OCI-M1 (cell line): ENCODE results near the gene NRXN2.

Experiments used
- DNase-seq: peaks from one replicate; lab custom pipeline; 2025; lab: John Stamatoyannopoulos, UW

Gene NRXN2

DNA sequence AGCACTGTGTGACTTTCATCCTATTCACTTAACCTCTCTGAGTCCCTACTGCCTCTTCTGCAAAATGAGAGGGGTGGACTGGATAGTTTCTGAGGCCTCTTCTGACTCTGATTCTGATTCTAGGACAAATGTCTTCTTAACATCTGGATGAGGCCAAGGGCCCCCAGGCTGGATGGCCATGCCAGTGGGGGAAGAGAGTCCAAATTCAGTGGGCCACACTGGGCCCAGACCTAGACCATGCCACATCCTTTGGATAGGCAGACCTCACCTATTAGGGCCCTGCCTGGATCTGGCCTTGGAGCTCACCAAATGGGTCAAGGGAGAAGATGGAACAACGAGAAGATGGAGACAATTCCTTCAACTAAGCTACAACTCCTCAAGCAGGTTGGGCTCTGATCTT, 24.6 kb downstream of the NRXN2 start:
- DNase-seq: no peak

- no peak for DNase-seq
Observed at GRCh38 chr11:64697663-64698375, 25.2 kb downstream of the NRXN2 start.

DNA sequence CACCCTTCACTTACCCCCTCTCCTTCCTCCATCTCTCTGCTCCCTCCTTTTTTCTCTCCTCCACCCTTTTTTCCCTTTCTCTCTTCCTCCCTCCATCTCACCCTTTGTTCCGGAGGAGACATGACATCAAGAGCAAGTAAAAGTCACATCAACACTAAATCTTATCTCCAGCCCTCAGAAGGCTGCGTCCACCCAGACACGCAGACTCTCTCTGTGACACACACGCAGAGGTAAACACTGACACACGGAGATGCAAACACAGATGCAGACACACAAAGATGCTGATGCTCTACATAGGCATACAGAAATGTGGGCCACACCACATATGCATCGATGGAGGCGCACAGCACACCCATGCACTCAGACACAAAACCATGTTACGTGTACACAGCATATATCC, 27.0 kb downstream of the NRXN2 start:
- no peak for DNase-seq

DNA sequence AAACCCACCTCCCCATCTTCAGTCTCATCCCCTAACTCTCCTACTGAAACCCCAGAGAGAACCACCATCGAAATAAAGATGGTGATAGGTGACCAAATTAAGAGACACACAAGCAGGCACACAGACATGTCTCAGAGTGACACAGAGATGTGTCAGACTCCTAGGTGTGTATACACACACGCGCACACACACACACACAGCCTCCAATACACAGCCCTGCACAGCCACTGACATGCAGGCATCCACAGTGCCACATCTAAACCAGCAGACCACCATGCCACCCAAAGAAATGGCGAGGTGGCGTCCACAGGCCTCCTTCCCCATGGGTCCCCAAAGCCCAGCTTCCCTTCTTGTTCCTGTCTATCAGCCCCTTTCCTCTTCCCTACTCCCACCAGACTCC, 27.4 kb downstream of the NRXN2 start:
- DNase-seq: no peak

DNA sequence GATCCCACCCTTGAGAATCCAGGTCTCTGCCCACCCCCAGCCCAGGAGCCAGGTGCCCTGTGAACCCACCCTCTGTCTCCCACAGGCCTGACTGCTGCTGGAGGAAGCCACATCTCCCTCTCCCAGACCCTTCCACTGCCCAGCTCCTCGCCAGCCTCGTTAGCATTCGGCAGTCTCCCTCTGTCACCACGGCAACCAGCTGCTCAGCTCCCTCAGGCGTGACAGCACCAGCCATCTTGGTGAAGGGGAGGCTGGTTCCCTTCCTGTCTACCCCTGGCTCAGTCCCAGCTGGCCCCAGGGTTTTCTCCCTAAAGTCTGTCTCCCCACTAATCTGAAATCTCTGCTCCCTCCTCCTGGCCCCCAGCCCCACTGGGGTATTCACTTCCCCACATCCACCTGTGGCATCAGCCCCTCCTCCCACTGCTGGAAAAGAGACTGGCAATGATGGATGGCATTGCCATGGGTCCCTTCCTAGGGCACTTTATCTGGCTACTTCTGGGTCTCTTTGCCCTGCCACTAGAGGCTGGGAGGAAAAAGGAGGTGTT, 28.1 kb downstream of the NRXN2 start:
- no peak for DNase-seq

DNA sequence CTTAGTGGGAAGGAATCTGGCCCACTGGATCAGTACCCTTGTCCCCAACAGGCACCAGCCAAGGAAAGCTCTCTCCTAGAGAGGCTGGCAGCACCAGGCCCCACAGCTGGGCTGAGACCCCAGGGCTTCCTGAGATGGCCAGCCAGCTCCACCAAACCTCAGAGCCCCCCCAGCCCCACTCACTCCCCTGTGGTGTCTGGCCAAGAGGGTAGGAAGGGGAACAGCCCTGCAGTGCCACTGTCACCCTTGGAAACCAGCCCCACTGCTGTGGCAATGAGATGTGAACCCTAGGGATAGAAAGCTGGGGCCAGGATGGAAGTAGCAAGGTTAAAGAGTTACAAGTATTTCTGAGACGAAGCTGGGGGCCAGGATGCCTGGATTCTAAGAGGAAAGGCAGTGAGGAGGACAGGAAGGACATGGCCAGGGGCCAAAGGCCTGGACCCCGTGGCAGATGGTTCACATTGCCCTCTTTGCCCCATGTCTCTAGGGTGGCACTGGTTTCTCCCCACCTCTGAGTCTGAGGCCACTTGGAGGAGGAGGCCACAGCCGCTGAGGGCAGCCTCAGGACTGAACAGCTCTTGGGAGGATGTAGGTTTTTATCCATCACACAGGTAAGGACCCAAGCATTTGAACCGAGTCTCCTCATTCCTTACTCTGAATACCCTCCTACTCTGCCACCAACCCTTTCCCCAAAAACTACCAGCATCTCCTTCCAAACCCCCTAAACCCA, 28.8 kb downstream of the NRXN2 start:
- no peak for DNase-seq

- no peak for DNase-seq
Observed at GRCh38 chr11:64692764-64693331, 30.1 kb downstream of the NRXN2 start.

DNA sequence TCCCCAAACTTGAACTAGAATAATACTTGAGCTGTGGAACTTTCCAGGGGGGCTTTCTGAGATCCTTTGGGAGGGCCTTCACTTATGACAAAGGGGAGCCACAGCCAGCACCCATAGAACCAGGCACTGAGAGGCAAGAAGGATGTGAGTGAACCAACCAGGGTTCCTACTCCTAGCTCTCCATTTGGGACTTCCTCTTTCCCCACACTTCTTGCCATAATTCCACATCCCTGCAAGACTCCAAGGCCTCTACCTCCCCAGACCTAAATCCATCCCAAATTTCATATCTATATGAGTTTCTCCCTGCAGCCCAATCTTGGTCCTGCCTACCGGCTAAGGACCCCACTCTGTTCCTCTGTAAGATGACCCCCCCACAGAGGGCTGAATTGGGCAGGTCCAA, 31.5 kb downstream of the NRXN2 start:
- no peak for DNase-seq

- DNase-seq: no peak
Observed at GRCh38 chr11:64690235-64690634, 32.8 kb downstream of the NRXN2 start.

DNA sequence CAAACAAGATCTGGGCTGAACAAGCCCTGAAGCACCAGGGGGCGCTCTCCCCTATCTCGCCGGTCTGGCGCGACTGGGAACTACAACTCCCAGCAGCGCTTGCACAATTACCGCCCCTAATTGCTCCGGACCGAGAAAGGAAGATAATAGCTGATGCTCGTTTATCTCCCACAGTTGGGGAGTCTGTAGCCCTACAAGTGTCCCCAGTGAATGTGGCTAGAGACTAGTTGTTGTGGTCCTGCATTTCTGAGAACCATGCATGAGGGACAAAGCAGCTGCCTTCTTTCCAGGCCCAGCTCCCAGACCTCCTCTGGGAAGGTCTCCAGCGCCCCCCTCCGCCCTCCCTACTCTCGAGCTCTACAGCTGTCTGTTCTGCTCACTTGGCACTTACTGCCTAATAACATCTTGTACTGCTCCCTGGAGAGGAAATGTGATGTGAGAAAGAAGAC, 34.4 kb downstream of the NRXN2 start:
- DNase-seq: peak; percentile 91

DNA sequence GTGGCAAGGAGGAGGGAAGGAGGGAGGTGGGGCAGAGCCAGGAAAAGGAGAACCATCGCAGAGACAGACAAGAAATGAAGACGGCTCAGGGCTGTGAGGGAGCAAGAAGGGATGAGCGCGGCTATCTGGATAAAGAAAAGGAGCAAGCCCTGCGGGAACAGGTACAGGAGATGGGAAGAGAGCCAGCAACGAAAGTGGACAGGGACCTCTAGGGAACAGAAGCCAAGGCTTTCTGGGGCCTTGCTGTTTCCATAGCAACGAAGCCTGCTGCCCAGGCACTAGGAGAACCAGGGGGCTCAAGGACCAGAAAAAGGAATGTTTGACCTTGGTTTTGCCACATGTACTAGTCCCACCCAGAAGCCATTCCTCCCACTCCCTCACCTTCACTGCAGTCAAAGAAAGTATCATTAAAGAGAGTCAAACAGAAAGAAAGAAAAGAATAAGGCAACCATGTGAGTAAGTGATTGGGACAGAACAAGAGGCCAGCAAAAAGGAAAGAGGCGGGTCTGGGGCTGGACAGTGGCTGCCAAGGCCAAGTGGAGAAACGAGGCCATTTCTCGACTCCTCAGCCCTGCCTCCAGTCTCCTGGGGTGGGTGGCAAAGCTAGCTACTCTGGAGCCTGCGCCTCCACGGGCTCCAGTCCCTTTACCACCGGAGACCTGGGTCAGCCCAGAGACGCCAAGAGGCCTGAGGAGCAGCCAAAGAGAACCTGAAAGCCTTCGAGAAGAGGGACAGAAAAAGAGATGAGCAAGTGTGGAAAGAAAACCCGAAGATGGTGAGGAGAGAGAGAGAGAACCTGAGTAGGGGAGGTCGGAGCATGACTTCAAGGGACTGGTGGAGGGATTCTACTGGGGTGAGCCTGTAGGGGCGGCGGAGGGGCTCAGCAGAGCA, 35.1 kb downstream of the NRXN2 start:
- no peak for DNase-seq

GRCh38 chr11:64687204-64687603, 35.8 kb downstream of the NRXN2 start:
- DNase-seq: no peak

GRCh38 chr11:64686466-64687170, 36.4 kb downstream of the NRXN2 start:
- no peak for DNase-seq

GRCh38 chr11:64685536-64685935, 37.5 kb downstream of the NRXN2 start:
- no peak for DNase-seq

- DNase-seq: no peak
Observed at GRCh38 chr11:64684357-64684756, 38.6 kb downstream of the NRXN2 start.

- no peak for DNase-seq
Observed at GRCh38 chr11:64681171-64681570, 41.8 kb downstream of the NRXN2 start.

- DNase-seq: no peak
Observed at GRCh38 chr11:64679846-64680245, 43.2 kb downstream of the NRXN2 start.

- DNase-seq: no peak
Observed at GRCh38 chr11:64677441-64678023, 45.5 kb downstream of the NRXN2 start.

DNA sequence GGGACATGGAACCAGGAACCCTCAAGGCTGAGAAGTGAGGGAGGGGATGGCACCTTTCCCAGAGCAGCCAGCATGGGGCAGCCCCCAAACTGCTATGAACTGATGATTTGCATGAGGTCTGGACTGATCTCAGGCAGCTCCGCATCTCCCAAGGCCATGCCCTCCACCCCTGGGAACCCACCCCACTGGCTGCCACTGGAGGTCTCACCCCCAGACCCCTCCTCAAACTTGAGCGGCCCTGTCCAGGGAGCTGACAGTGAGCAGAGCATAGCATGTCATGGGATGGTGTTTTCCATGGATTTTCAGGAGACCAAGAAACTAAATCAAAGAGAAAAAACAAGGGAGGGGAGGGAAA, 46.8 kb downstream of the NRXN2 start:
- DNase-seq: no peak

DNA sequence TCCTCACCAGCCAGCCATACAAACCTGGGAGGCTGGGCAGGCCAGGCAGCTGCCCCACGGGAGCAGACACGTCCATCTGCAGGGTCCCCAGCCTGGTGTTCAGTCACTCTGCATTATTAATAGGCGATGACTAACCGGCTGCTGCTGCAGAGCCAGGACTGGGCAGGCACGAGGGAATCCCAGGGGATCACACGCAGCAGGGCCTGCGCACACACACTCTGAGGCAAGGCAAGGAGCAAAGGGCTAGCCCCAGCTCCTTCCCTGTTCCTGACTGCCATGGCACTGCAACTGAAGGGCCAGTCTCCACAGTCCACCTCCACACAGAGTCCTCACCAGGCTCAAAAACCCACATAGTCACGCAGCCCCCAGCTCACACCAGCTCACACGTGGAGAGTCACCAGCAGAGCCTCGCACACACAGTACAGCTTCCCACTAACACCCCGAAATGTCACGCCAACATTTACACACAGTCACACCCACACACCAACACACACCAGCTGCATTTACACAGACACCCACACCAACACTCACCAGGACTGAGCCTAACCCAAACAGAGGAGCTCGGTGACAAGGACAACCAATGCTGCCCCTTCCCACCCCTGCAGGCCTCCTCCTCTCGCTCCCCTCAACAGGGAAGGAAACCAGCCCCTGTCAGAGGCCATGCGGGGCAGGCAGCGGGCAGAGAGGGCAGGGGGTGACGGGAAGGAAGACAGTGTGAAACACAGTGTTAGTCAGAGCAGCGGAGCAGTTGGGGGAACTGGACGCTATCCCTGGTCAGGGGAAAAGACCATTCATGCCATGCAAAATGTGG, 47.3 kb downstream of the NRXN2 start:
- DNase-seq: no peak
